NCI-H524 treated with DMSO at 0.1 percent for 48 hours (cell line): ENCODE results near the gene IL19.
"Not testable (repeated sequence)": the region's sequence is repeated elsewhere in the genome, so short reads cannot be mapped to it uniquely, and the experiment has no call there.

Experiments
- DNase-seq: peaks from one replicate; lab custom pipeline; 2025; lab: John Stamatoyannopoulos, UW

IL19 gene

DNA sequence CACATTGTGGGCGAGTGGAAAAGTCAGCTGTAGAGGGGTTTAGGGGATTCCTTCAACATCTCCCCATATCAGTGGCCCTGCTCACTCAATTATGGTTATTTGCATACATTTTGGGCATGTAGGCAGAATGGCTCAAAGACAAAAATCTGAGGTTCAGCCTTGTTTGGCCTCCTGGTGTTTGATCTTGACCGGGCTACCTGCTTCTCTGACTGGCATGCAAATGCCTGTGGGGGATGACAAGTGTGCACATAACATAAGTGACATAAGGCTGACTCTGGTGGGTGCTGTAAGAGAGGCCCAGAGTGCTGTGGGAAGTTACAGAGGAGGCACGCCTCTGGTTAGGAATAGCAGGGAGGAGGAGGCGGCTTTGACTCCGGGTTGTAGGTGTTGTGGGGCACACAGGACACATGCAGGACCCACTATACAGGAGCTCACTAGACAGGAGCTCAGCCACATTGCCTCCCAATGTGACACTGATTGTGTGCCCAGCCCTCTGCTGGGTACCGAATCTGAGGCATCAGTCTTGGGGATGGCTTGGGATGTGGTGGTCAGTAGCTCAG, 29.4 kb upstream of the IL19 start:
- DNase-seq = no peak

DNA sequence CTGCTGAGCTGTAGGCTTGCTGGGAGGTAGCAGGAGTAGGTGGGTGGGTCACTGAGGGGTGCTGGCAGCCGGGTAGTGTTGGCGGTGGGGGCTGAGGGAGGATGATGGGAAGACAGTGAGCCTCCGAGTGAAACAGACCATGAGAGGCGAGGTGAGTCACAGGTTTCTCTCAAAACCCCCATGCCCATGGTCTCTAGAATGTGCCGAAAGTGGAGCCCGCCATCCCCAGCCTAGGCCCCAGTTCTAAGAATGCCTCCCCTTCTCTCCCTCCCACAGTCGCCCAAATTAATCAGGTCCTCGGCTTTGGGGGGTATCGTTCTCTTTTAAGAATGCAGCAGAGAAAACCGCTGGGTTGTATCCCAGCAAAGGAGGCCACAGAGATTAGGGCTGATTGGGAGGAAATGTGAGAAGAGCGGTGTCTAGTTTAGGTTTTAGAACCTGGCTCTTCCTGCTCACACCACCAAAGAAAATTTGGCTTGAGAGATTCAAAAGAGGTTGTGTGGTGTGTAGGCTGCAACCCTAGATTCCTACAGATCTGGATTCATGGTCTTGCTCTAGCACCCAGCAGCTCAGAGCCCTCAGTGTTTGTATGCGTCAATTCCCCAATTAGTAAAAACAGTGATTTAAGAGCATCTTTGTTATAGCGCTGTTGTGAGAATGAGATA, 27.7 kb upstream of the IL19 start:
- no peak for DNase-seq

DNA sequence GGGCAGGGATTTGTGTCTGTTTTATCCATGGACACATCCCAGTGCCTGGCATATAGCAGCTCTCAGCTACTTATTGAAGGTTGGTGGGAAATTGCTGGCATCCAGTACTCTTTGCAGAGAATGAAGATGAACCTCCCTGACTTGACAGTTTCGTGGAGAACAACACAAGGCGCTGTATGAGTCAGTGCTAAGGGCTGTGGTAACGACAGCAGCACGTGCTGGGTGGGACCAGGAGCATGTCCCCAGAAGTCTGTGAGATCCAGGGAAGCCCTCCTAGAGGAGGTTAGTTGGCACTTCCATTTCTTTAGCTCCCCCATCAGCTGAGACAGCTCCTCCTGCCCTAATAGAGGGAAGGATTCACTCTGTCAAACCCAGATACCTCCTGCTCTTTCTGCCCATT, 25.9 kb upstream of the IL19 start:
- DNase-seq = no peak

- no peak for DNase-seq
These were observed 25.3 kb upstream of the IL19 start for GRCh38 chr1:206745301-206745700.

DNA sequence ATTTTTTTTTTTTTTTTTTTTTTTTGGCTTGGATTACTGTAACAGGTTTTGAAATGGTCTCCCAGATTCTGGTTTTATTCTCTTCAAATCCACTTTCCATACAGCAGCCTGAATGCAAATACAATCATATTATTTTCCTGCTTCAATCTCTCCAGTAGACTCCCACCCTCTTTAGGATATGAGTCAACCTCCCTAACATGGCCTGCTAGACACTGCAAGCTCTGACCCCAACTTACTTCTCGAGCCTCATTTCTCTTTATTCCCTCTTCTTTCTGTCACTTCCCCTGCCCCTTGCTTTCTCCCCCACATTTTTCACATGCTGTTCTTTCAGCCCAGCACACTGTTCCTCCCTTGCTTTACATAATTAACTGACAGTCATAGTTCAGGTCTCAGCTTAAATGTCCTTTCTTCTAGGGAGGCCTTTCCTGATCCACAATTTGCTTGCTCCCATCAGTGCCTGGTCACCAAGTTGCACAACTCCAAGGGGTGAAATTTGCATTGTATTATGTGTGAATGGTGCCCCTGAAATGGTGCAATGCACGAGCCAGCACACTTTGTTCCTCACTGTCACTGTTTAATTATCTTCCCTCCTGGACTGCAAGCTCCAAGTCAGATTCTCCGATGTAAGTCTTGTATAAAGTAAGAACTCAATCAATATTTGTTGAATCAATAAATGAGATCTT, 22.1 kb upstream of the IL19 start:
- no peak for DNase-seq

DNA sequence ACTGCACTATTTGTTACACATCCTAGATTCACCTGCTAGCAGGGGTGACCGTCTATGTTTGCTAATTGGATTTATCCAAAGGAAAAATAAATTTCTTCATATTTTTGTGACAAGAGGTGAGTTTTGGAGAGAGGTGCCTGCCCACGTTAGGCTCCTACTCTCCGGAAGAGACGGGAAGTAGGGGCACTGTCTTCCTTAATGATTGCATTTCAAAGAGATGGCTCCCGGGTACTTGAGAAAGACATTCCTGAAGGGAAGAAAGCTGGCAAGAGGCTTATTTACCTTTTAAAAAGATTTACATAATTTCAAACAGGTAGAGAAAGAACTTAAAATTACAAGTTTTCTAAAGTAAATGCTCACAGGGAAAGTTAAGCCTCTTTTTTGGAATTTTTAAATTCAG, 18.7 kb upstream of the IL19 start:
- DNase-seq = no peak

- DNase-seq = no peak
These were observed 18.1 kb upstream of the IL19 start for GRCh38 chr1:206752481-206752880.

- DNase-seq = no peak
These were observed 17.4 kb upstream of the IL19 start for GRCh38 chr1:206753141-206753540.

GRCh38 chr1:206754011-206754410, 16.6 kb upstream of the IL19 start:
- no peak for DNase-seq

DNA sequence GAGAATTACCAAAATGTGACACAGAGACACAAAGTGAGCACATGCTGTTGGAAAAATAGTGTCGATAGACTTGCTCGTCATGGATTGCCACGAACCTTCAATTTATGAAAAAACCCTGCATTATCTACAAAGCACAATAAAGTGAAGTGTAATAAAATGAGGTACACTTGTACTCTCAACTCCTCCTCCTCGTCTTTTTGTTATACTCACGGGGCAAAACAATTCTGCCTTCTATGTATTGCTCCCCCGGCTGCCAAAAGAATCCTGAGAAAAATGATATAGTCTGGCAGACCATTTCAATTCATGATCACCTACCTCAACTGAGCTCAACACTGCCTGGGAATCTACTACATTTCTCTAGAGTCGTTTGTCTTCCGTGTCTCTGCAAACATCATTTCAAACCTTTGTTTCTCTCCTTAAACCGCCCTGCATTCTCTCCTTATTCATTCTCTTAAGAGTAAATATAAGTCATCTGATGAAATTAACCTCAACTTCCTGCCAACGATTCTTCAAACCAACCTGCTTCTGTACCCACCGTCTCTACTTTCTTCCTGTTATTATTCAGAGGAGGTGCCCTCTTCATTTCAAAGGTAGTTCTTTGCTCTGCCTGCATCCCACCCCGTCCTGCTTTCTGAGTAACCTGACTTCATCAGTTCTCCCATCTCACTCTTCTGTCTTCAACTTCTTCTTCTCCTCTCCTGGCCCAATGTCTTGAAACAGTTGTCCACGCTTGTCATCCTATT, 12.9 kb upstream of the IL19 start:
- no peak for DNase-seq

GRCh38 chr1:206760590-206760989, 10.0 kb upstream of the IL19 start:
- no peak for DNase-seq

DNA sequence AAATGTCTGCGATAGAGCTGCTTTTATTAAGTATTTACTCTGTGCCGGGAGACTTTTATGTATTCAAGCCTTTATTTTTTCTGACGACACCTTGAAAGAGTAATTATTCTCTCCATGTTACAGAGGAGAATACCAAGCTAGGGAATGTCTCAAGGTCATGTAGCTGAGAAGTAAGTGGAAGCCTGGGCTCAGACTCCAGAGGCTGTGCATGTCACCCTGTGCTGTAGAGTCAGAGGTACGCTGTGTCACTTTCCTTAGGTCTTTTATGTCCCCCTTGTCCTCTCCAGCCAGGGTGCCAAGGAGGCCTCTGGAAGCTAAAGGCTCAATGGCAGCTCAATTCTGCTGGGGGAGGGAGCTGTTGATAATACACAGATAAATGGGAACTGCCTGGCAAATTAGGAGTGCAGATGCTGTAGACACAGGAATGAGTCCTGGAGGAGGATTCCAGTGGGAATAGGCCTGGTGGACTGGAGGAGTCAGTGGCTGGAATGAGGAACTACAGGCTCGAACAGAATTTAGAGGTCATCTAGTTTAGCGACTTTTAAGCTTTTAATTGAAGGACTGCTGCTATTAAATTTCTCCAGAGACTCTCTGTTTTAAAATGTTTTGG, 9.3 kb upstream of the IL19 start:
- DNase-seq = no peak

GRCh38 chr1:206762741-206763364, 7.7 kb upstream of the IL19 start:
- DNase-seq = not testable (repeated sequence)

DNA sequence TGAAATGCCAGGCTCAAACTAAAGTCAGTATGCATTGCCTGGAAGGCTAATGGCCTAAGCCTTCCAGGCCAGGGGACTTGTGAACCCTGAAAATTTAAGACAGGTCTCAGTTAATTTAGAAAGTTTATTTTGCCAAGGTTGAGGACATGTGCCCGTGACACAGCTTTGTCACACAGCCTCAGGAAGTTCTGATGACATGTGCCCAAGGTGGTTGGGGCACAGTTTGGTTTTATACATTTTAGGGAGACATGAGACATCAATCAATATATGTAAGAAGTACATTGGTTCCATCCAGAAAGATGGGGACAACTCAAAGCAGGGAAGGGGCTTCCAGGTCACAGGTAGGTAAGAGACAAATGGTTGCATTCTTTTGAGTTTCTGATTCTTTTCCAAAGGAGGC, 4.8 kb upstream of the IL19 start:
- not testable (repeated sequence) for DNase-seq

DNA sequence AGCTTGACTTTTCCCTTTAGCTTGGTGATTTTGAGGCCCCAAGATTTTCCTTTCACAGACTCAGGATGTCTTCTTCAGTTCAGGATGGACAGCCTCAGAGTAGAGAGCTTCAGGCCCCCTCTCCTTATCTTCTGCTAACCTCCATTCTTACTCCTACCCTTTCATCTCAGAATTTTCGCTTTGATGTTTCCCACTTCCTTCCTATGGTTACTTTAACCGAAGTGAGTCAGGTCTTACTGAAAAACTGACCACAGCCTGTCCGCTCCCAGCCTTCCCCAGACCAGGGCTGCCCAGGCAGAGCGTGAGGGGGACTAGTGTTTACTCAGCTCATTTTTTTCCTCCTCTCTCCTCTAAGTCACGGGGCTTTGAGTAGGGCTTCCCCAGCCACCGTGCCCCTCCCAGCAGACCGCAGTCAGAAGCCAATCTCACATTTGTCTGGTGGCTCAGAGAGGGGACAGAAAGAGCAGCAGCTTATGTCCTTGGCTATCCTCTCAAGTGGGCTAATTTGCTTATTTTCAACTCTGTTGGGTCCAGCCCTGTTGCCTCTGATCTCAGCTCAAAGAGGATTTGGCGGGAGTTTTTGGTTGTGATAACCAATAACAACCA, 4.2 kb upstream of the IL19 start:
- no peak for DNase-seq

DNA sequence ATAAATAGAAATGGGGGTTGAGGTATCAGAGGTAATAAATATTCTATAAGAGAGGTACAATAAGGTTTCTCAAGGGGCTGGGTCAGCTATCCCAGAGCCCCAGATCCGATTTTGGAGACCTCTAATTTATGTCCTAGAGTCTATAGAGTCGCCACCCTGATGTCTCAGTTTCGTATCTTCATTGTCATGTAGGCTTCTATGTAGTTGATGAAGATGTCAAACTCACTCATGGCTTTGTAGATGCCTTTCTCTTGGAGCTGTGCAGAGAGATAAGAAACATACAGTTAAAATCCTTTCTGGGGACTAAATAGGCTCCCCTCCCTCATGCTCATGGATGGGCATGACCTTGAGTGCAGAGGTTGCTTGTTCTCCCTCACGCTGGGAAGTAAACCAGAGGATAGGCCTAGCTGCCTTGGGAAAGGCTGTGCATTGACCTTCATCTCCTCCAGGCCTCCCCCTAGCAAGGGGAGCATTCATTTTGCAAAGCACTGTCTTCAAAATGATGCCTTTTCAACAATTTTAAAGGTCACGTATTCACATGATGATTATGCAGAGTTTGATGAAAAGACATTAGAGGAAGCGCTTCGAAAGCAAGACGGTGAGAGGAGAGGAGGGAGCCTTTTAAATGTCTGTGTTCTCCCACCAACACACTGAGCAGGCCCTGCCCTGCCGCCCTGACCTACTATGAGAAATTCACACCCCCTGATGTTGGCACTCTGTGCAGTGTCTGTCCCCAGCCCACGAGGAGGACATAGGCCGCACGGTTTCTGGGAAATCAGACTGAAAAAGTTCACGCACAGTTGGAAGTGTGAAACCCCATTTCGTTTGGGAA, 1.9 kb upstream of the IL19 start:
- no peak for DNase-seq

GRCh38 chr1:206769304-206769731, 1.3 kb upstream of the IL19 start:
- no peak for DNase-seq

- DNase-seq = no peak
These were observed 742 bp downstream of the IL19 start for GRCh38 chr1:206771338-206771692.

- no peak for DNase-seq
These were observed 1.8 kb downstream of the IL19 start, which contains the start of gene IL10 for GRCh38 chr1:206772243-206772937. Gene IL10 (minus strand): TSS chr1:206772494. CDS start chr1:206772435, 59 bp downstream.

DNA sequence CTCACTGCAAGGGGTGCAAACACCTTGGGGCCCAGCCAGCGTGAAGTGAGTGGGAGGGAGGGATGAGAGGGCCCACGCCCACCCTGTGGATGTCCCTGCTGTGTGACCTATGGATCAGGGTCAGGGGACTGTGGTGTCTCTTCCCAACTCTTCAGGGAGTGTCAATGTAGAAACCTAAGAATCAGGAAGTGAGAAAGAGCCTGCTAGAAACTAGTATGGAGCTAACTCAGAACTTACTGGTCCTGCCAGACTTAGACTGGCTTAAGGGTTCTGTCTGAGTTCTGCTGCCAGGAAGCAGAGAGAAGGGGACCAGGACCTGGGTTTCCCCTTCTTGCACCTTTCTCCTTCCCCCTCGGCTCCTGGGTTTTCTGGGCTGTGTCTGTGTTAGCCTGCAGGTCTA, 3.5 kb downstream of the IL19 start:
- no peak for DNase-seq
